Activated CD4-positive, alpha-beta T cell treated with anti-CD3 and anti-CD28 coated beads, Interleukin-2, amount 50 U/mL, for 48 hours (primary cell): ENCODE results near the gene LIMA1.
"Not testable (repeated sequence)": the region's sequence is repeated elsewhere in the genome, so short reads cannot be mapped to it uniquely, and the experiment has no call there.

Source experiments
- DNase-seq, 2 experiments: peaks; one replicate each; pipeline ENCODE4 v3.0.0-alpha.2; 2020

The LIMA1 gene

DNA sequence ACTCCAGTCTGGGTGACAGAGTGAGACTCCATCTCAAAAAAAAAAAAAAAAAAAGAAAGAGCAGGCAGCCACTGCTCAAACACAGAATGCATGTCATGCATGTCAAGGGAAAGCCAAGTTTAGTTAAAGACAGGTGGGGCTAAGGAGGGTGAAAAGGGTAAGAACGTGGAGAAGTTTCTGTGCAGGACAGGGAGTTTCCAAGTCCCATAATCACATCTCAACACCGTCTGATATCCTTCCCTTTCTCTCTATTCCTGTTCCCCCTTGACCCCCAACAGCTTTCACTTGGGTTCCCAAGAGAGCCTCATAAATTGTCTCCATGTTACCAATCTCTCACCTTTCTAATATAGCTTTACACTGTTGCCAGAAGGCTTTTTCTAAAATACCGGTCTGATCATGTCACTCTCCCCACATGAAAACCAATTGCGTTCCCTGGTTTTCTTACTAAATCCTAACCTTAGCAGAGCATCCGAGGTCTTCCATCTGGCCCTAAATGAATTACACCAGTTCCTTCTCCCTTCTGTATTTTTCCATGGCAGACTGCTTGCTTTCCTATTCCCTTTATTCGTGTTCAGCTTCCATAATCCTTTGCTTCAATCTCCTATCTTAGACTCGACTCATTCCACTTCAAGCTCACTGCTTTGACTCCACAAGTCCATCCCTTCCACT, 37.0 kb downstream of the LIMA1 start:
- DNase-seq: no peak

DNA sequence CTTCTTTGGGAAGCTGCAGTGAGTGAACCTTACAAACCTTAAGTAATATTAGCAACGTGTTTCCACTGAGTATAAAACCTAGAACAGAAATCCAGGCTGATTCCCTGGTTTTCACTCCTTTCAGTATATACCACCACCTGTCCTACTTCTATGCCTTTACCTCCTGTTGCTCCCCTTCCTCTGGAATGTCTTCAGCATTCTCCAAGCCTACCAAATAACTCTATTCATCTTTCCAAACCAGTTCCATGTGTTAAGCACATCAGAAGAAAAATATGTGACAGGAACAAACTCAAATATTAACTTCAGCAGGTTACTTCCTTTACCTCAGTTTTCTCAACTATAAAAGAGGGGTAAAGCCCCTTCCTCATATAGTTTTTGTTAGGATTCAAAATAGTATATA, 39.8 kb downstream of the LIMA1 start:
- no peak for DNase-seq

DNA sequence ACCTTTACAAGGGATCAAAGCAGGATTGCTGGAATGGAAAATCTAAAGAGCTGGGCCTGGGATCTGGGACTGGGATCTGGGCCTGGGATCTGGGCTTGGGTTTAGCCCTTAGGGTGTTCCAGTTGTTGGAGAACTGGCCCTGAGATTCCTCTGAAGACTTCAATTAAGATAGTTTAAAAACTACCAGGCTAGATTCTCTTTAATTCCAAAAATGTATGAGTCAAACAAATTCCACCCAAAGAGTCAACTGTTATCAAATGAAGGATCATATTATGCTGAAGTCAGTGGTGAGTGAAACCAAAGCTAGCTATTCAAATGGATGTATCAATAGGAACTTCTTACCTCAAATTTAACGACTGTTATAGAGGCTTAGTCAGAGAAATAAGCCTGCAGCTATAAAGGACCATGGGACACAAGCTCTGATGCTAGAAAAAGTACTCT, 40.5 kb downstream of the LIMA1 start:
- DNase-seq: no peak

DNA sequence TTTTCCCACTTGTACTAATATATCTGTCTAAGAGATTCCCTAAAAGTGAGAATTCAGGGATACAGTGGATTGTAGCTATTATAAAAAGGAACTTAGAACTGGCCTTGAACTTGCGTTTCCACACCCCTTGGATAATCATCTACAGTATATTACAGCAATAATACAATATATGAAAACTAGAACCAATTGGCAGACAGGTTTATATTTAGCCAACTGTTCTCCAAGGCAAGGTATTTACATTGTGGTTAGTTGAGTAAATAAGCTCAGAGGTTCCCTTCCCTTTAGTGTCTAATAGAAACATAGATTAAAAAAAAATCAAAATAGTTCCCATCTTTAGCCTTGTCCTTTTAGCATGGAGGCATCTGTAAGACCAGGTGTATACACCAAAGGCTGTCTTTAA, 42.1 kb downstream of the LIMA1 start:
- DNase-seq: no peak

DNA sequence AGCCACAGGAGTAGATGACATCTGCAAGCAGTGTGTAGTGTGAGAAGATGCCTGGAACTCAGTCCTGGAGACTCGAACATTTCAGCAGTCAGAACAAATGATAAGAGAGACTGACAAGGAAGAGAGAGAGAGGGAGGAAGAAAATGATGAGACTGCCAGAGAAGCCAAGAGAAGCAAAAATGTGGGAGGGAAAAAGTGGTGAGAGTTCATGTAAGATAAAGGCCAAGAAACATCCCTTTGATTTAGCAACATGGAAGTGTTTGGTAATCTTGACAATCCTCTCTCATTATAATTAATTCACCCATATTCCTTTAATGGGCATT, 42.6 kb downstream of the LIMA1 start:
- no peak for DNase-seq

DNA sequence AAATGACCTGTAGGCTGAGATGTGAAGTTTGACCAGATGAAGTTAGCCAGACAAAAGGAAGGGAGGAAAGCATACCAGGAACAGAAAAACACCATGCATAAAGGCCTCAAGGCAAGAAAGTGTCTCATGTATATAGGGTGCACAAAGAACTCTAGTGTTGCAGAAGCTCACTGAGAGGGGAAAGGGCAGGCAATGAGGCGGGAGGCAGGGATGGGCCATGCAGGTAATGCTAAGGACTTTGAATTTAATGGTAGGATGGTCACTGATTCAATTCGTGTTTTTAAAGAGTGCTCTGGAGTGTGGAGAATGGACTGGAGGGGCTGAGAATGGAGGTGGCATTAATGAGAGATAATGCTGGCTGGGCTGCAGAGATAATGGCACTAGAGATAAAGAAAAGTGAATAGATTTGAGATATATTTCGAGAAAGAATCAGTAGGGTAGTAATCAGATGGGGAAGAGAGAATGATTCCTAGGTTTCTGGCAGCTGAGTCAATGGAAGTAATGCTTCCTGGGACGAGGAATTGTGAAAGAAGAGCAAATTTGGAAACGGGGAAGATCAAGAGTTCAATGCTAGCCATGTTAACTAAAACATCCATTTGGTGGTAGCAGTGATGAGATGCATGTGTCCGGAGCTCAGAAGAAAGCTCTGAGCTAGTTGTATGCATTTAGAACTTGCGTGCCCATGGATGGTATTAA, 43.1 kb downstream of the LIMA1 start:
- no peak for DNase-seq

DNA sequence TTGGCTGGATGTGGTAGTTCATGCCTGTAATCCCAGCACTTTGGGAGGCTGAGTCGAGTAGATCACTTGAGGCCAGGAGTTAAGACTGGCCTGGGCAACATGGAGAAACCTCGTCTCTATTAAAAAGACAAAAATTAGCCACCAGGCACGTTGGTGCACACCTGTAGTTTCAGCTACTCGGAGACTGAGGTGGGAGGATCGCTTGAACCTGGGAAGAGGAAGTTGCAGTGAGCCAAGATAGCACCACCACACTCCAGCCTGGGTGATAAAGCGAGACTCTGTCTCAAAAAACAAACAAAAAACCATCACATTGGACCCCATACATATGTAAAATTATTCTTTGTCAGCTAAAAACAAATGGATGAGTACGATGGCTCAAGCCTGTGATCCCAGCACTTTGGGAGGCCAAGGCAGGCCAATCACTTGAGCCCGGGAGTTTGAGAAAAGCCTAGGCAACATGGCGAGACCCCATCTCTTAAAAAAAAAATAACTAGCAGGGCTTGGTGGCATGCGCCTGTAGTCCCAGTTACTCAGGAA, 43.9 kb downstream of the LIMA1 start:
- DNase-seq: no peak

DNA sequence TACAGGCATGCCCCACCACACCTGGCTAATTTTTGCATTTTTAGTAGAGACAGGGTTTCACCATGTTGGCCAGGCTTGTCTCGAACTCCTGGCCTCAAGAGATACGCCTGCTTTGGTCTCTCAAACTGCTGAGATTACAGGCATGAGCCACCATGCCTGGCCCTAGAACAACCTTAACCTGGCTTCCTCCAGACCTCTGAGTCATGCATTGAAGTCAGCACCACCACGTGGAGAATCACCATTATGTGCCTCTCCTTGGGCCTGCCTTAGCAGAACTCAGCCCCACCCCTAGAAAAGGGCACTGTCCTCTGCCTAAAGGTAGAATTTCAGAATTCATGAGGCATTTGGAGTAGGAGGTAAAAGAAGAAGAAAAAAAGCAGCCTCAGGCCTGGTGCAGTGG, 49.0 kb downstream of the LIMA1 start:
- DNase-seq: peak in 1 of 2 experiments; percentile 35

DNA sequence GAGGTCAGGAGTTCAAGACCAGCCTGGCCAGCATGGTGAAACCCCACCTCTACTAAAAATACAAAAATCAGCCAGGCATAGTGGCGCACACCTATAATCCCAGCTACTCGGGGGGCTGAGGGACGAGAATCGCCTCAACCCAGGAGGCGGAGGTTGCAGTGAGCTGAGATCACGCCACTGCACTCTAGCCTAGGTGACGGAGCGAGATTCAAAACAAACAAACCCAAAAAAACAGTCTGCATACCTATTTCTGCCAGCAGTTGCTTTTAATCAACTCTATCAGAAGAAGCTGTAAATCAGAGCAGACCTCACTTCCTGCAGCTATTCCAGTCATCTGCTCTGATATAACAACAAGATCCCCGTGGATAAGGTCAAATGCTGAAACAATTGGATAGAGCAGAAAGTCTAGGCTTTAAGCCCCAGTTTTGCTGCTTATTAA, 50.5 kb downstream of the LIMA1 start:
- no peak for DNase-seq

DNA sequence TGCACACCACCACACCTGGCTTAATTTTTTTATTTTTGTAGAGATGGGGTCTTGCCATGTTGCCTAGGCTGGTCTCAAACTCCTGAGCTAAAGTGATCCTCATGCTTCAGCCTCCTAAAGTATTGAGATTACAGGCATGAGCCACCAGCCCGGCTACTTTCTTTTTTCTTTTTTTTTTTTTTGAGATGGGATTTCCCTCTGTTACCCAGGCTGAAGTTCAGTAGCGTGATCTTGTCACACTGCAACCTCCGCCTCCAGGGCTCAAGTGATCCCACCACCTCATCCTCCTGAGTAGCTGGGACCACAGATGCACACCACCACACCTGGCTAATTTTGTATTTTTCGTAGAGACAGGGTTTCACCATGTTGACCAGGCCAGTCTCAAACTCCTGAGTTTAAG, 51.1 kb downstream of the LIMA1 start:
- DNase-seq: no peak

DNA sequence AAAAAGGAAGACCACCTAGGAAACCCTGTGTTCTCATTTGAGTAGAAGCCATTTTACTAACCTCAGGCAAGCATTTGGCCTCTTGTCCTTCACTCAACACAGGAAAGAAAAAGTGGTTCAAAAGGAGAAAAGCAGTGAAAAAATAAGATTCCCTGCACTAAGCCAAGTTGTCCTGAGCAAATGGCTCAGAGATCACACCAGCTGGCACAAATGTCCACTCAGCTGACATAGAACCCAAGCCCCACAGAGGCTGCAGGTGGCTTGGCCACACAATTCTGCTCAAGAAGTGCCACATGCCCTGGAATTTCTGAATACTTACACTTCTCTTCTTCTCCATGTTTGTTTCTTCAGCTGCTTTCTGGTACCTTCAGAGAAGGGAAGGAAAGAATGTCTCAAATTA, 52.0 kb downstream of the LIMA1 start:
- no peak for DNase-seq

DNA sequence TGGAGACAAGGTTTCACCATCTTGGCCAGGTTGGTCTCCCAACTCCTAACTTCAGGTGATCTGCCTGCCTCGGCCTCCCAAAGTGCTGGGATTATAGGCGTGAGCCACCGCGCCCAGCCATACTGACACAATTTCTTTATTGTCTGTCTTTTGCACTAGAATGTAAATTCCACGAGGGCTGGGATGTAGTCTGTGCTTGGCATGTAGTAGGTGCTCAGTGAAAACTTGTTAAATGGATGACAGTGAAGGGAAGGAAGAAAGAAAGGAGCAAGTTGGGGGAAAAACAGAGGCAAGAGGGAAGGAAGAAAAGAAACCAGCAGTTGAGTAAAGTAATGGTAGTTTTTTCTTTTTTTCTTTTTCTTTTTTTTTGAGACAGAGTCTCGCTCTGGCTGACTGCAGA, 53.1 kb downstream of the LIMA1 start:
- no peak for DNase-seq

DNA sequence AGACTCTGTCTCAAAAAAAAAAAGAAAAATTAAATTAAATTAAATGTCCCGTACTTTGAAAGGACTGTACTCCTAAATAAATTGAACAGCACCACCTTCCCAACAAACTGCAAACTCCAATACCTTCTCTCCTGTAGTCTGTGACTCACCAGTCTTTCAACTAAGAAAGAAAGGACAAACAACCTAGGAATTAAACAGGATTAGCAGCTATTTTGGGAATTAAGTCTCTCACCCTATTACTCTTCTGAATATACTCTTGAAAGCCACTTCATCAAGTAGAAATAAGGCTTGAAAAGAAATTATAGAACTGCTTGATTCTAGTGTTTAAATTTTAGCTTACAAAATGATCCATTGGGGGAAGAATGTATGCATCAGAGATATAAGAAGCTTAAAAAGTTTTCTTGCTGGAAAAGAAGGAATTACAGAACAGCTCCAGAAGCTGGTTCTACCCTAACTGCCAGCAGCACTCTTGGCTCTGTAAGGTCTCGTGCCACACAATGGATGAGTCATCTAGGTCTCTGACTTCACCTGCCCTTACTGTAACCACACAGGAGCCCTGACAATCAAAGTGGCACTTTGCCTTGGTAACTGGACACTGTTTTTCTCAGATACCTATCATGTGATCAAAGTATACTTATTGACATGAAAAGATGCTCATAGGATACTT, 59.2 kb downstream of the LIMA1 start:
- peak; percentile 35 to 40 for DNase-seq

DNA sequence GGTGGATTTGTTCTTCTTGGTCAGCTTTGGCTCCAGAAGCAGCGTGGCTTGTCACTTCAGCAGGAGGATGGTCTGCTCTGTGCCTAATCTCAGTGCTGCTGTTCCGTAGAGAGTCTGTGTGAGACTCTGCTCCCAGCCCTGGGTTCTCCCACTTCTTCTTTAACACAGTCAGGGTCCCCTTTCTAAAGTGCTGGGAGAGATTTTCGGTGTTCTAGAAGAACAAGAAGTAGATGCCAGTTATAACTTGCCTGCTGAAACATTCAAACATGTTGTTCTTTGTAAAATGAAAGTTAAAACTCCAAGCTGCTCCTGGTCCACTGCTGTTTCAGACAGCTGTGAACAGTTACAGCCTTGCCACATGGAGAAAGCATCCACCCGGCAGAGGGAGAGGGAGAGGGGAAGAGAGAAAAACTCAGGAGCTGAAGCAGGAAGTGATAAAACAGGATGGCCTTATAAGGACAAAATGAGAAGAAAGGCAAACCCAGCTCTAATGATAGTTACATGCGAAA, 61.0 kb downstream of the LIMA1 start:
- DNase-seq: peak in 1 of 2 experiments; percentile 42

DNA sequence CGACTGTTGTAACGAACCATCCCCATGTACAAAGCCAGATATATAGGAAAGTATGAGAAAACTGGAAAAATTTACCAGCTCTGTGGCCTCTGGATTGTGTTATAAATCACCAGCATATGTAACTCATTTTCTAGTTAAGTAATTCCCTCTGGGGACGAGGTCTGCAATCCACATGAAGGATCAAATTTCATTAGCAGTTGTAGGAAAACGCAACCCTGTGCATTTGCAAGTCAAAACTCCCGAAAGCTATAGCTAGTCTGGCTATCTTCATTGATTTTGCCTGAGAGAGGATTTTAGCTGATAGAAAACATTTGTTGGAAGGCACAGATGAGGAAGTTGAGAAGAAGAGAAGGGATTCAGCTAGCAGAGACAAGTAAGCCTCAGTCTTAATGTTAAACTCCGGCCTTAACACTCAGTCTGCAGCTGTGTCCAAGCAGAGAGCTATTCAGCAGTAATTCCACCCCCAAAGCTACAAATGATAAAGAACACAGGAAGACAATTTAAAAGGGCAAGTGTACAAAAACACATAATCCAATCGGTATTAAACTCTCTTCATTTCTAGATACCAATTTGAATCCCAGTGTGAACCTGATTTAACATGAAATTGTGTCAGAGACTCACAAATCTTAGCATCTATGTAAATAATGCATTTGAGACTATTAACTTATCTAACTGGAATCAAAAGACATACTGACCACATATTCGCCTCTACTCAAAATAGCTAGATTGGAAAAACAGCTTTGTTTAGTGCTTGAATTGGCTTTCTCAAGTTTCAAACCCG, 61.9 kb downstream of the LIMA1 start:
- DNase-seq: no peak

DNA sequence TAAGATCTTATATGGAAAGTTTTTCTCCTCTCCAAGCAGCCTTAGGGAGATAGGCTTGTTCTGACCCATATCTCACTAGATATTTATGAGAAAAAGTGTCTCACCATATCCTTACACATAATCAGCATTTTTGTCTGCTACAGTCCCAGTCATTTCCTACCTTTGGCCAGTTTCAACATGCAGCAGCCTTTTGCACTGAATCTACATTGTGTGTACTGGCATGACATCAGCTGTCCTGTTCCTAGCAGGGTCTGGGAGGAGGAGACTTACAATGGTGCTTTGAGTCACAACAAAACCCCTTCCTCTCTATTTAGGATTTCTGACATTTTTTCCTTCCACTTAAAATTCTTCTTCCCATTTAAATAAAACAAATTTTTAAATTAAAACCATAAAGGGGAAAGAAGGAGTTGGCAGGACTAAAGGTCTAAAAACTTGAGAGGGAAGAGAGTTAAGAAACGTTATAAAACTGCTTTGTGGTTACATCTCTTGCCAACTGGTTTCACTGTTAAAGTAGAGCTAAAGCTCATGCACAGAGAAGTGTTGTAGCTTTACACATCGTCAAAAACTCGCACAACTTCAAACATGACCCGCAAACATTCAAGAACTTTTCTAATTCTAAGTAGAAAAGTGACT, 62.8 kb downstream of the LIMA1 start:
- peak; percentile 40 to 62 for DNase-seq

DNA sequence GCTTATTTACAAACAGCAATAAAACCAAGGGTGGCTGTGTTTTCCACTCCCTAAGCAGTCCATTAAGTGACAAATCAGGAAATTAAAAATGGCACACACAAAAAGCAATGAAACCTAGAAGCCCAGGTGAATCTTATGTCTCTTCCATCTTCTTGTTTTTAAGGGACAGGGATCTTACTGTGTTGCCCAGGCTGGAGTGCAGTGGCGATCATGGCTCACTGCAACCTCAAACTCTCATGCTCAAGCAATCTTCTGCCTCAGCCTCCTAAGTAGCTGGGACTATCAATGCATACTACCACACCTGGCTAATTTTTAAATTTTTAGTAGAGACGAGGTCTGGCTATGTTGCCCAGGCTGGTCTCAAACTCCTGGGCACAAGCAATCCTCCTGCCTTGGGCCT, 63.8 kb downstream of the LIMA1 start:
- no peak for DNase-seq

DNA sequence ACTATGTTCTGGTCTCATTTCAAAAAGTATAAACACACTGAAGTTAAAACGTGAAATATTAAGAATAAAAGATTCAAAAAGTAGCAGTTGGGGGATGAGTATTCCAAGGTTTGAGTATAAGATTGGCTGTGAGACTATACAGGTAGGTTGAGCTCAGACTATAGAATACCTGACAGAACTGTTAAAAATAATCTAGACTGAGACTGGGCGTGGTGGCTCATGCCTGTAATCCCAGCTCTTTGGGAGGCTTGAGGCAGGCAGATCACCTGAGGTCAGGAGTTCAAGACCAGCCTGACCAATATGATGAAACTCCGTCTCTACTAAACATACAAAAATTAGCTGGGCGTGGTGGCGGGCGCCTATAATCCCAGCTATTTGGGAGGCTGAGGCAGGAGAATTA, 64.3 kb downstream of the LIMA1 start:
- not testable (repeated sequence) for DNase-seq

DNA sequence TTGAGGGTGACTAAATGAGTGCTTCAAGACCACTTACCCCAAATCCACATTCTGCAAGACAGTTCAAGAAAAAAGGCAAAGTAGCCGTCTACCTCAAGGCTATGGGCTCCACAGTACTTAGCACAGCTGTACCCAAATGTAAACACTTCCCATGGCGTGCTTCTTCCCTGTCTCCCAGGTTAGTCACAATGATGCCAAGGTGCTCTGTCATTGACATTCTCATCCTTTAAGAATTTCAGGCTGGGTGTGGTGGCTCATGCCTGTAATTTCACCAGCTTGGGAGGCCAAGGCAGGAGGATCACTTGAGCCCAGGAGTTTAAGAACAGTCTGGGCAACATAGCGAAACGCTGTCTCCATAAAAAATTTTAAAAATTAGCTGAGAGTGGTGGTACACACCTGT, 64.9 kb downstream of the LIMA1 start:
- no peak for DNase-seq

DNA sequence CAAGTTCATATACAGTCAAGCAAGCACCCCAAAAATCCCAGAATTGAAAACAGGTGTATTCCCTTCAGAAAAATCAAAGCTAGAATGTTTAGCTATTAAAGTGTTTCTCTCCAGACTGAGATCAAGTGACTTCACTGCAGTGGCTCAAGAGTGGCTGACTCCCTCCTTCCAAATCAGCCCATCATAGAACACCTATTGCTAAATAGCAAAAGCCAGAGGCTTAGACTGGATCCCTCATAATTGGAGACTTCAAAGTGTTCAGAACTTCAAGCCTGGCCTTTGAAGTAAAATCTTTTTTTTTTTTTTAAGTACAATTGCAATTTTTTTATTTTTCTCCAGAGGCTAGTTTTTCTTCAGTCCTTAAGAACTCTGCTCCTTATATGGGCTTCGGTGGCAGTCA, 66.1 kb downstream of the LIMA1 start:
- no peak for DNase-seq

DNA sequence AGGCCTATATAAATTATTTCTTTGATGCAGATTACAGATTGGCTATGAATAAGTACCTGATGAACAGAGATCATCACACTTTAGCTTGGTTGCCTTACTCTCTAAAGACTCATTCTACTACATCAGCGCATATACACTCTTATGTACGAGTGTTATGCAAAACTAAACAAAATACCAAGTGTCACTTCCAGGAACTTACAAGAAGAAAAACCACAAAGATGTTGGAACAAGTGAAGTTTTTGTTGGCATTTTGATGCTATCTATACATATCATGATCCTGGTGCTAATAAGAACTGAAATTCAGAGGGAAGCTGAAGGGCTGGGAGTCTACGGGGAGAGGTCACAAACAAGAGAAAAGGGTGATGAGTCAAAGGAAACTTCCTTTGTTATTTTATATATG, 68.3 kb downstream of the LIMA1 start:
- no peak for DNase-seq

DNA sequence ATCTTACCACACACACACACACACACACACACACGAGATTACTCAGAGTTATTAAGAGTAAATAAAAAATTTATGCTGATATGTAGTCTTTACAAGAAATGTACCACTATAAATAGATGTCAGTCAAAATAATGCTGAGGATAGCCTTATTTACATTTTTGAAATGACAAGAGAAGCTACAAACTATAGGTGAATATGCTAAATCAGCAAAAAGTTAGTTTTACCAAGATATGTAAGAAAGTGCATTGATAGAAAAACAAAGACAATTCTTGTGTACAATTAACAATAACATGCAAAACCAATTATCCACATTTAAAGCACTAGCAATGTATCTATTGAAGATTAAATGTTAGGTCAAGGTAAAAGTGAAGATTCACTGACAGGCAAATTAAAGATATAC, 69.3 kb downstream of the LIMA1 start:
- no peak for DNase-seq

DNA sequence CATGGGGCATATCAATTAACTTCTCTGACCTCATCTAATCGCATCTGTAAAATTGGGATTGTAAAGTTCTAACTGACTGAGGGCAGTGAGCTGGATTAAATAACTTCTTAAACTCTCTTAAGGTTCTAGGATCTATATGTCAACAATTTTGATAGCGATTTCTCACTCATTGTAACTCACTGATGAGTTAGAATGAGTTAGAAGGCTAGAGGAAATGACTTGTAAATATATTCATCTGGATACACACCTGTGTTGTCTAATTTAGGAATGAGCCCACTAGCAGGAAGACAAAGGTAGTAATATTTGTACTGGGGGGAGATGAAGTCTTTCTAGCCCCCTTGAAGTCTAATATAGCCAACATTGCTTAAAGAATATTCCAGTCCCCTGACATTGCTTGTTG, 69.9 kb downstream of the LIMA1 start:
- no peak for DNase-seq
